GM23338 (cell line): Measurements from ENCODE around the gene PSMB10. TPM values are rescaled to one million over a fixed set of nuclear protein-coding genes. Genes with fewer than 3 reads are reported as not detected.

Source experiments
- CREB1 ChIP-seq: fragments of 250-450 bp; sonication (Bioruptor Pico); IDR thresholded peaks from 2 replicates; pipeline ENCODE4 v1.5.0; 2020; ENCODE audit warnings: low read depth, mild to moderate bottlenecking, moderate library complexity
- EZH2 ChIP-seq: fragments of 200-600 bp; sonication (generic); IDR thresholded peaks from one replicate; pipeline ENCODE4 v1.8.0; 2017; ENCODE audit warnings: antibody characterized with exemption, mild to moderate bottlenecking, low read depth; ENCODE audit not compliant: unreplicated experiment
- EZH2phosphoT487 ChIP-seq: fragments of 200-600 bp; sonication (generic); IDR thresholded peaks from one replicate; pipeline ENCODE4 v1.8.1; 2018; ENCODE audit warnings: antibody characterized with exemption; ENCODE audit not compliant: unreplicated experiment
- JUNB ChIP-seq: IDR thresholded peaks from one replicate; pipeline ENCODE4 v1.6.1; 2016; ENCODE audit warnings: antibody characterized with exemption; ENCODE audit not compliant: unreplicated experiment
- polyA plus RNA-seq: library from polyadenylated mRNA; unstranded; fragments of >200 nt; fragmentation: Nextera tagmentation; extraction: Ambion mirVana; gene quantifications from 2 replicates; pipeline ENCODE4 v1.2.1, GENCODE V29; 2016
- total RNA-seq: library from RNA; depleted of rRNA; stranded (reverse); fragments of >200 nt; shearing (Covaris generic); gene quantifications from 2 replicates; pipeline ENCODE4 v1.2.3, GENCODE V29; 2014
- TF ChIP-seq, protein P1 (sequence below): fragments of 250-450 bp; sonication (Bioruptor Pico); IDR thresholded peaks from 2 replicates; pipeline ENCODE4 v1.5.0; 2020; ENCODE audit warnings: mild to moderate bottlenecking, moderate library complexity
- TF ChIP-seq, protein P2 (sequence below), 2 experiments: fragments of 200-600 bp in 1 of 2; sonication (generic) in 1 of 2; conservative IDR thresholded peaks; 2 replicates each; pipeline versions ENCODE4 v1.5.1 to v1.6.1; 2016 to 2017; ENCODE audit warnings: antibody characterized with exemption in 2 of 2, low read depth in 2 of 2, mild to moderate bottlenecking in 2 of 2, moderate library complexity in 1 of 2

PSMB10 gene
- total and polyA plus RNA-seq, 2 experiments from 2014 or later, result 27.5 to 114 TPM

DNA sequence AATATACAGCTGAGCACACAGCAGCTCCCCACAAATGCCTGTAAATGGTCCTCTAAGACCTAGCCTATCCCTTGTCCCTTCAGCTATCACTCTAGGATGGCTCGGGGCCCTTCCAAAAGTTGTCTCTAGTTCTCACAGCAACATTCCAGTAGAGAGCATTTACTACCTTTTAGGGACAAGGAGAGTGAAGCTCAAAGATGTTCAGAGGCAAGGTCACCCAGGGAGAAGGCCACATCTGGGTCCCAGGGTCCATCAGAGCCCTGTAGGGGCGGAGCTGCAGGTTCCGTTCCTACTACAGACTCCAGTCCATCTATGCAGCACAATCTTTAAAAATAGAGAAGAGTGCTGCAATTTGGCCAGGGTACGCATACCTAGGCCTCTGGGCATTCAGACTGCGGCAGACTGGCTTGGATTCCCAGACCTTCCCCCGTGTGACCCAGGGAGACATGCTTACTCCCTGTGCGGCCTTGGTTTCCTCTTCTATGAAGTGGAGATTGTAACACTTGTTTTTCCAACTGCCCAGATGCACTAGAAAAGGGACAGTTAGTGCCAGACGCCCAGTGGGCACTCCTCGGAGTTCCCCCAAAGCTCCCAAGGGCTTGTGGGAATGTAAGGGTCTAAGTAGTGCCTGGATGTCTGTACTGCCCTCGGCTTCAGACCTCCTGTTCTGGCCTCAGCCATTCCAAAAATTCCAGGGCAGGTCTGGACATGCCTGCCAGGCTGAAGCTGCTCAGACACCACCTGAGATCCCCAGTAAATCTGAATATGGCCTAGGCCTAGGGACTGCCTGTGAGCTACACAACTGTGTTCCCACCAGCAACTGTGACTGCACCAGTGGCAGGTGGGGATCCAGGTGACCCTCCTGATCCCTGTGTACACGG lies 29.3 kb upstream of the PSMB10 start (continued):
- TF ChIP-seq, protein P1, sequence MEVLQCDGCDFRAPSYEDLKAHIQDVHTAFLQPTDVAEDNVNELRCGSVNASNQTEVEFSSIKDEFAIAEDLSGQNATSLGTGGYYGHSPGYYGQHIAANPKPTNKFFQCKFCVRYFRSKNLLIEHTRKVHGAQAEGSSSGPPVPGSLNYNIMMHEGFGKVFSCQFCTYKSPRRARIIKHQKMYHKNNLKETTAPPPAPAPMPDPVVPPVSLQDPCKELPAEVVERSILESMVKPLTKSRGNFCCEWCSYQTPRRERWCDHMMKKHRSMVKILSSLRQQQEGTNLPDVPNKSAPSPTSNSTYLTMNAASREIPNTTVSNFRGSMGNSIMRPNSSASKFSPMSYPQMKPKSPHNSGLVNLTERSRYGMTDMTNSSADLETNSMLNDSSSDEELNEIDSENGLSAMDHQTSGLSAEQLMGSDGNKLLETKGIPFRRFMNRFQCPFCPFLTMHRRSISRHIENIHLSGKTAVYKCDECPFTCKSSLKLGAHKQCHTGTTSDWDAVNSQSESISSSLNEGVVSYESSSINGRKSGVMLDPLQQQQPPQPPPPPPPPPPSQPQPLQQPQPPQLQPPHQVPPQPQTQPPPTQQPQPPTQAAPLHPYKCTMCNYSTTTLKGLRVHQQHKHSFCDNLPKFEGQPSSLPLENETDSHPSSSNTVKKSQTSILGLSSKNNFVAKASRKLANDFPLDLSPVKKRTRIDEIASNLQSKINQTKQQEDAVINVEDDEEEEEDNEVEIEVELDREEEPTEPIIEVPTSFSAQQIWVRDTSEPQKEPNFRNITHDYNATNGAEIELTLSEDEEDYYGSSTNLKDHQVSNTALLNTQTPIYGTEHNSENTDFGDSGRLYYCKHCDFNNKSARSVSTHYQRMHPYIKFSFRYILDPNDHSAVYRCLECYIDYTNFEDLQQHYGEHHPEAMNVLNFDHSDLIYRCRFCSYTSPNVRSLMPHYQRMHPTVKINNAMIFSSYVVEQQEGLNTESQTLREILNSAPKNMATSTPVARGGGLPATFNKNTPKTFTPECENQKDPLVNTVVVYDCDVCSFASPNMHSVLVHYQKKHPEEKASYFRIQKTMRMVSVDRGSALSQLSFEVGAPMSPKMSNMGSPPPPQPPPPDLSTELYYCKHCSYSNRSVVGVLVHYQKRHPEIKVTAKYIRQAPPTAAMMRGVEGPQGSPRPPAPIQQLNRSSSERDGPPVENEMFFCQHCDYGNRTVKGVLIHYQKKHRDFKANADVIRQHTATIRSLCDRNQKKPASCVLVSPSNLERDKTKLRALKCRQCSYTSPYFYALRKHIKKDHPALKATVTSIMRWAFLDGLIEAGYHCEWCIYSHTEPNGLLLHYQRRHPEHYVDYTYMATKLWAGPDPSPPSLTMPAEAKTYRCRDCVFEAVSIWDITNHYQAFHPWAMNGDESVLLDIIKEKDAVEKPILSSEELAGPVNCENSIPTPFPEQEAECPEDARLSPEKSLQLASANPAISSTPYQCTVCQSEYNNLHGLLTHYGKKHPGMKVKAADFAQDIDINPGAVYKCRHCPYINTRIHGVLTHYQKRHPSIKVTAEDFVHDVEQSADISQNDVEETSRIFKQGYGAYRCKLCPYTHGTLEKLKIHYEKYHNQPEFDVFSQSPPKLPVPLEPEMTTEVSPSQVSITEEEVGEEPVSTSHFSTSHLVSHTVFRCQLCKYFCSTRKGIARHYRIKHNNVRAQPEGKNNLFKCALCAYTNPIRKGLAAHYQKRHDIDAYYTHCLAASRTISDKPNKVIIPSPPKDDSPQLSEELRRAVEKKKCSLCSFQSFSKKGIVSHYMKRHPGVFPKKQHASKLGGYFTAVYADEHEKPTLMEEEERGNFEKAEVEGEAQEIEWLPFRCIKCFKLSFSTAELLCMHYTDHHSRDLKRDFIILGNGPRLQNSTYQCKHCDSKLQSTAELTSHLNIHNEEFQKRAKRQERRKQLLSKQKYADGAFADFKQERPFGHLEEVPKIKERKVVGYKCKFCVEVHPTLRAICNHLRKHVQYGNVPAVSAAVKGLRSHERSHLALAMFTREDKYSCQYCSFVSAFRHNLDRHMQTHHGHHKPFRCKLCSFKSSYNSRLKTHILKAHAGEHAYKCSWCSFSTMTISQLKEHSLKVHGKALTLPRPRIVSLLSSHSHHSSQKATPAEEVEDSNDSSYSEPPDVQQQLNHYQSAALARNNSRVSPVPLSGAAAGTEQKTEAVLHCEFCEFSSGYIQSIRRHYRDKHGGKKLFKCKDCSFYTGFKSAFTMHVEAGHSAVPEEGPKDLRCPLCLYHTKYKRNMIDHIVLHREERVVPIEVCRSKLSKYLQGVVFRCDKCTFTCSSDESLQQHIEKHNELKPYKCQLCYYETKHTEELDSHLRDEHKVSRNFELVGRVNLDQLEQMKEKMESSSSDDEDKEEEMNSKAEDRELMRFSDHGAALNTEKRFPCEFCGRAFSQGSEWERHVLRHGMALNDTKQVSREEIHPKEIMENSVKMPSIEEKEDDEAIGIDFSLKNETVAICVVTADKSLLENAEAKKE (CRISPR knock-in tag), result no peak
- TF ChIP-seq CREB1 (no peak), JUNB (no peak), EZH2phosphoT487 (no peak), EZH2 (no peak)
- TF ChIP-seq, protein P2, sequence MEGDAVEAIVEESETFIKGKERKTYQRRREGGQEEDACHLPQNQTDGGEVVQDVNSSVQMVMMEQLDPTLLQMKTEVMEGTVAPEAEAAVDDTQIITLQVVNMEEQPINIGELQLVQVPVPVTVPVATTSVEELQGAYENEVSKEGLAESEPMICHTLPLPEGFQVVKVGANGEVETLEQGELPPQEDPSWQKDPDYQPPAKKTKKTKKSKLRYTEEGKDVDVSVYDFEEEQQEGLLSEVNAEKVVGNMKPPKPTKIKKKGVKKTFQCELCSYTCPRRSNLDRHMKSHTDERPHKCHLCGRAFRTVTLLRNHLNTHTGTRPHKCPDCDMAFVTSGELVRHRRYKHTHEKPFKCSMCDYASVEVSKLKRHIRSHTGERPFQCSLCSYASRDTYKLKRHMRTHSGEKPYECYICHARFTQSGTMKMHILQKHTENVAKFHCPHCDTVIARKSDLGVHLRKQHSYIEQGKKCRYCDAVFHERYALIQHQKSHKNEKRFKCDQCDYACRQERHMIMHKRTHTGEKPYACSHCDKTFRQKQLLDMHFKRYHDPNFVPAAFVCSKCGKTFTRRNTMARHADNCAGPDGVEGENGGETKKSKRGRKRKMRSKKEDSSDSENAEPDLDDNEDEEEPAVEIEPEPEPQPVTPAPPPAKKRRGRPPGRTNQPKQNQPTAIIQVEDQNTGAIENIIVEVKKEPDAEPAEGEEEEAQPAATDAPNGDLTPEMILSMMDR (conservative IDR thresholded peaks at IDR 0.05; ENCODE audit: low read depth in 2 of 2), result no peak
